ENCODE measurements around the gene FAM227B.
"Not testable (repeated sequence)": the region's sequence is repeated elsewhere in the genome, so short reads cannot be mapped to it uniquely, and the experiment has no call there.

The FAM227B gene

DNA sequence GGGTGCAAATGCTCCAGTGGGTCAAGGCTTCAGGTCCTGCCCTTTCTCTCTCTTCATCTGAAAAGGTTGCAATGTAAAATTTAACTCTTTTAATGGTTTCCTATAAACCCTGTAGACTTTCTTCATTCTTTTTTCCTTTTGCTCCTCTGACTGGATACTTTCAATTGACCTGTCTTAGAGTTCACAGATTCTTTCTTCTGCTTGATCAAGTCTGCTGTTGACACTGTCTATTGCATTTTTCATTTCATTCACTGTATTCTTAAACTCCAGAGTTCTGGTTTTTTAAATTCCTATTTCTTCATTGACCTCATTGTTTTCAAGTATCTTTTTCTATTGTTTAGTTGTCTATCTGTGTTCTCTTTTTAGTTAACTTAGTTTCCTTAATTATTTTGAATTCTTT, 82.1 kb downstream of the FAM227B start:
- in situ Hi-C loops (cut with MboI; ENCODE audit: low pct_unique_long_range_greater_than_20kb, low sequenced_read_pairs, unreplicated experiment): no loop called here
- TF ChIP-seq, protein P1, sequence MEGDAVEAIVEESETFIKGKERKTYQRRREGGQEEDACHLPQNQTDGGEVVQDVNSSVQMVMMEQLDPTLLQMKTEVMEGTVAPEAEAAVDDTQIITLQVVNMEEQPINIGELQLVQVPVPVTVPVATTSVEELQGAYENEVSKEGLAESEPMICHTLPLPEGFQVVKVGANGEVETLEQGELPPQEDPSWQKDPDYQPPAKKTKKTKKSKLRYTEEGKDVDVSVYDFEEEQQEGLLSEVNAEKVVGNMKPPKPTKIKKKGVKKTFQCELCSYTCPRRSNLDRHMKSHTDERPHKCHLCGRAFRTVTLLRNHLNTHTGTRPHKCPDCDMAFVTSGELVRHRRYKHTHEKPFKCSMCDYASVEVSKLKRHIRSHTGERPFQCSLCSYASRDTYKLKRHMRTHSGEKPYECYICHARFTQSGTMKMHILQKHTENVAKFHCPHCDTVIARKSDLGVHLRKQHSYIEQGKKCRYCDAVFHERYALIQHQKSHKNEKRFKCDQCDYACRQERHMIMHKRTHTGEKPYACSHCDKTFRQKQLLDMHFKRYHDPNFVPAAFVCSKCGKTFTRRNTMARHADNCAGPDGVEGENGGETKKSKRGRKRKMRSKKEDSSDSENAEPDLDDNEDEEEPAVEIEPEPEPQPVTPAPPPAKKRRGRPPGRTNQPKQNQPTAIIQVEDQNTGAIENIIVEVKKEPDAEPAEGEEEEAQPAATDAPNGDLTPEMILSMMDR (IDR thresholded peaks at IDR 0.05; ENCODE audit: extremely low read depth, insufficient read depth, missing control alignments): no peak
- DNase-seq (ENCODE audit: low spot score): no peak

DNA sequence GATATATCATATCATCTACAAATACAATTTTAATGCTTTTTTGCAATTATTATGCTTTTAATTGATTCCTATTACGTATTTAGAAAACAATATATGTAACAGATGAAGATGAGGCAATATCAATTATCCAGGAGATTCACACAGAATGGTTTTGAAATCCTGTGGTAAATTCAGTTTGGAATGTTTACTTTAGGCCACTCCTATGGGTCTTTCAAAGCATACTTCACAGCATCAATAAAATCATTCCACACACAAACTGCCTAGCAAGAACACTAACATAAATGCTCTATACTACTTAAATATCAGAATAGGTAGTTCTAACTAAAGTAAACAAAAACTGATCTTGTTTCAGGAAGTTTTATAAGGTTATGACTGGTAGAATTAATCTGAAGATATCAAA, 90.5 kb downstream of the FAM227B start:
- no peak for DNase-seq (ENCODE audit: low spot score)
- in situ Hi-C loops (cut with MboI; ENCODE audit: low pct_unique_long_range_greater_than_20kb, low sequenced_read_pairs, unreplicated experiment): no loop called here
- TF ChIP-seq, protein P1 (IDR thresholded peaks at IDR 0.05; ENCODE audit: extremely low read depth, insufficient read depth, missing control alignments): no peak

DNA sequence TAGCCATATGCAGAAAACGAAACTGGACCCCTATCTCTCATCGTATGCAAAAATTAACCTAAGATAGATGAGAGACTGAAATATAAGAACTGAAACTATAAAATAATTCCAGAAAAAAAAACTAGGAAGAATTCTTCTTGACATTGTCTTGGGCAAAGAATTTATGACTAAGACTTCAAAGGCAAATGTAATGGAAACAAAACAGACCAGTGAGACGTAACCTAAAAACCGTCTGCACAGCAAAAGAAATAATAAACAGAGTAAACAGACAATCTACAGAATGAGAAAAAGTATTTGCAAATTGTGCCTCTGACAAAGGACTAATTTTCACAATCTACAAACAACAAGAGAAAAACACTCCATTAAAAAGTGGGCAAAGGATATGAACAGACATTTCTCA, 92.3 kb downstream of the FAM227B start:
- TF ChIP-seq, protein P1 (IDR thresholded peaks at IDR 0.05; ENCODE audit: extremely low read depth, insufficient read depth, missing control alignments): no peak
- in situ Hi-C loops (cut with MboI; ENCODE audit: low pct_unique_long_range_greater_than_20kb, low sequenced_read_pairs, unreplicated experiment): no loop called here
- no peak for DNase-seq (ENCODE audit: low spot score)

DNA sequence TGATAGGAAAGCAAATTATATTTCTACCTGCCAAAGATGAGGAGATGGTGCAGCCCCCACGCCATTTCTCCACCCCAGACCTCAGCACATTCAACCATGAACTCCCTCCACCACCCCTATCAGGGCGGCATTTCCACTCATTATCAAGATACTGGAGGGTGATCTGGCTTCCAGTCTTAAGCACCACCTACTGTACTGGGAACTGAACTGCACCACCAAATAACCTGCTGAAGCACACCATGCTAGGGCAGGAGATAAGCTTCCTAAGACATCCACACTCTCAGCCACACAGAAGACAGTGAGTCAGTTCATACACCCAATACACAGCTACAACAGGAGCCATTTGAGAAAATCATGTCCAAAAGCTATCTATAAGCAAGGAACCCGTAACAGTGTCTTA, 98.8 kb downstream of the FAM227B start:
- TF ChIP-seq, protein P1 (IDR thresholded peaks at IDR 0.05; ENCODE audit: extremely low read depth, insufficient read depth, missing control alignments): no peak
- no peak for DNase-seq (ENCODE audit: low spot score)
- in situ Hi-C loops (cut with MboI; ENCODE audit: low pct_unique_long_range_greater_than_20kb, low sequenced_read_pairs, unreplicated experiment): no loop called here

DNA sequence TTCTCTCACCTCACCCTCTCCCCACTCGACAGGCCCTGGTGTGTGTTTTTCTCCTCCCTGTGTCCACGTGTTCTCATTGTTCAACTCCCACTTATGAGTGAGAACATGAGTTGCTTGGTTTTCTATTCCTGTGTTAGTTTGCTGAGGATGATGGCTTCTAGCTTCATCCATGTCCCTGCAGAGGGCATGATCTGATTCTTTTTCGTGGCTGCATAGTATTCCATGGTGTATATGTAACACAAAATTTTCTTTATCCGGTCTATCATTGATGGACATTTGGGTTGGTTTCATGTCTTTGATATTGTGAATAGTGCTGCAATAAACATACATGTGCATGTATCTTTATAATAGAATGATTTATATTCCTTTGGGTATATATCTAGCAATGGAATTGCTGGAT, 107.9 kb downstream of the FAM227B start:
- DNase-seq (ENCODE audit: low spot score); in situ Hi-C loops (cut with MboI; ENCODE audit: low pct_unique_long_range_greater_than_20kb, low sequenced_read_pairs, unreplicated experiment): not testable (repeated sequence)

DNA sequence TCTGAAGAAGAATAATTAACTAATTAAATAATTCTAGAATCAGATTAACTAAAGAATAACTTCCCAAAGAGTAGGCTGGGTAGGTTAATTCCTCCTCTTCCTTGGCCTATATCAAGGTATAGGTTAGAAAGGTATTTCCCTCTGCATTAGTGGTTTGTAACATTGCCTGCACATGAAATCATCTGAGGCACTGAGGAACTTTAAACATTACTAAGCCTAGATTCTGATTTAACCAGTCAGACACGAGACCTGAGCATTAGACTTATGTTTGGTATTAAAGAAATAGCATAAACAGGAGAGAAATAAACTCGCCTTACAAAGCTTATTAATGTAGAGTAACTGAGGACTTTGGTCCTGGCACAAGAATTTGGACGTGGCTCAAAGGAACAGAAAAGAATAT, 113.4 kb downstream of the FAM227B start:
- TF ChIP-seq, protein P1 (IDR thresholded peaks at IDR 0.05; ENCODE audit: extremely low read depth, insufficient read depth, missing control alignments): no peak
- DNase-seq (ENCODE audit: low spot score): no peak
- in situ Hi-C loops (cut with MboI; ENCODE audit: low pct_unique_long_range_greater_than_20kb, low sequenced_read_pairs, unreplicated experiment): no loop called here

DNA sequence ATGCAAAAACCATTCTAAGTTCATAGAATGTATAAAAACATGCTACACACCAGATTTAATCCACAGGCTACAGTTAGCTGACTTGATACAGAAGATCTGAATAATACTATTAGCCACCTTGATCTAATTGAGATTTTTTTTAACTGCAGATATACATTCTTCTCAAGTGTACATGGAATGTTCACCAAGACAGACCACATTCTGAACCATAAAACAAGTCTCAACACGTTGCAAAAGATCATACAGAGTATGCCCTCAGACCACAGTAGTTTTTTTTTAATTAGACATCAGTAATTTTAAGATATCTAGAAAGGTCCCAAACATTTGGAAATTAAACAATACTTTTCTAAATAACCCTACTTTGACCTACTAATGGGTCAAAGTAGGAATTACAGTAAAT, 114.3 kb downstream of the FAM227B start:
- in situ Hi-C loops (cut with MboI; ENCODE audit: low pct_unique_long_range_greater_than_20kb, low sequenced_read_pairs, unreplicated experiment): no loop called here
- no peak for DNase-seq (ENCODE audit: low spot score)
- TF ChIP-seq, protein P1 (IDR thresholded peaks at IDR 0.05; ENCODE audit: extremely low read depth, insufficient read depth, missing control alignments): no peak
